Heart left ventricle (tissue), 16 donors: ENCODE results near the gene NACC2. TPM values are rescaled to one million over a fixed set of nuclear protein-coding genes. Genes with fewer than 3 reads are reported as not detected.

ENCODE experiments used
- ATAC-seq, 4 donors: fragments of 200-7000 bp; cut with Tn5 transposase; one replicate each; pipeline ENCODE4 v1.9.1; 2020 to 2022; ENCODE audit warnings: moderate library complexity in 4 of 4, mild to moderate bottlenecking in 3 of 4, moderate number of reproducible peaks in 1 of 4
- DNase-seq, 5 donors: peaks; one replicate each; pipeline ENCODE4 v3.0.0-alpha.2; 2020
- H3K27ac ChIP-seq, 12 donors: fragments of 200-600 bp; sonication (generic) in 4 of 12; one replicate each; pipeline versions ENCODE4 v1.5.0 to v1.8.0; 2016 to 2022; ENCODE audit warnings: mild to moderate bottlenecking in 2 of 12
- H3K27me3 ChIP-seq, 9 donors: fragments of 200-600 bp; sonication (generic) in 2 of 9; one replicate each; pipeline versions ENCODE4 v1.5.1 to v1.8.0; 2016 to 2022; ENCODE audit warnings: mild to moderate bottlenecking in 3 of 9
- H3K36me3 ChIP-seq, 9 donors: fragments of 200-600 bp; sonication (generic) in 2 of 9; one replicate each; pipeline versions ENCODE4 v1.5.0 to v1.8.0; 2018 to 2022; ENCODE audit warnings: mild to moderate bottlenecking in 2 of 9
- H3K4me1 ChIP-seq, 12 donors: fragments of 200-600 bp; sonication (generic) in 4 of 12; one replicate each; pipeline versions ENCODE4 v1.5.0 to v1.8.0; 2016 to 2022; ENCODE audit warnings: mild to moderate bottlenecking in 3 of 12
- H3K4me3 ChIP-seq, 12 donors: fragments of 200-600 bp; sonication (generic) in 4 of 12; one replicate each; pipeline versions ENCODE4 v1.5.0 to v1.8.0; 2017 to 2022; ENCODE audit warnings: mild to moderate bottlenecking in 9 of 12, moderate library complexity in 4 of 12
- H3K9me3 ChIP-seq, 12 donors: fragments of 200-600 bp; sonication (generic) in 4 of 12; one replicate each; pipeline versions ENCODE4 v1.5.0 to v1.8.0; 2016 to 2022; ENCODE audit warnings: mild to moderate bottlenecking in 1 of 12
- POLR2A ChIP-seq, 2 donors: fragments of 450-650 bp; IDR thresholded peaks; one replicate each; pipeline ENCODE4 v1.6.1; 2017; ENCODE audit warnings: antibody characterized with exemption in 2 of 2, mild to moderate bottlenecking in 2 of 2, moderate library complexity in 2 of 2
- WGBS, 4 donors: extraction: QIAGEN DNeasy Blood & Tissue Kit in 2 of 4; methylation state at CpG; one replicate each; pipeline versions ENCODE4 v1.1.5 to v1.1.7; 2013 to 2018; 5-methylcytosine and 5-hydroxymethylcytosine counted together
- intact Hi-C, 10 donors: fragments of 100-400 bp; cut with DNase I; formaldehyde crosslinking; loops; one replicate each; pipeline versions ENCODE4 v1.11.1 to v1.14.2; 2022
- polyA plus RNA-seq, 2 donors: library from polyadenylated mRNA; stranded (reverse); fragments of 200-250 nt; gene quantifications; one replicate each; pipeline ENCODE4 v1.2.3, GENCODE V29; 2013
- total RNA-seq, 9 donors: library from RNA; depleted of rRNA in 2 of 9; stranded (reverse); fragments of >200 nt in 2 of 9; fragmentation: NEBNext Ultra II Directional in 3 of 9; extraction: Animal tissue kit (Norgen Biotek cat#: 25700) in 3 of 9; gene quantifications; one replicate each; pipeline versions ENCODE4 v1.1.0 to v1.2.4, GENCODE V29; 2016 to 2023
- TF ChIP-seq, protein P1 (sequence below), 12 donors: fragments of 200-600 bp; sonication (generic) in 4 of 12; IDR thresholded peaks; one replicate each; pipeline versions ENCODE4 v1.5.0 to v1.8.0; 2018 to 2022; ENCODE audit warnings: antibody characterized with exemption in 12 of 12, mild to moderate bottlenecking in 5 of 12
- donor health status: ischemic (EF 13 %, LVEDD 7.1; RV severe dilation, severe dysfunction).
- donor health status: healthy with polysubstance abuse.
- donor health status: DM: no; HTN: yes; CAD: no.
- donor health status: DM: no; HTN: no; CAD: no.
- donor health status: ischemic (EF 25% LVEDD 6.9; RV normal size, moderate dysfunction).
- donor health status: ischemic (EF 25% LVEDD 5.7; RV mildly dilated, moderate dysfunction).
- donor health status: healthy.
- donor health status: DM: yes; HTN: yes; CAD: no.
- donor health status: ischemic (EF 35%, LVEDD 5.7; RV mildly dilated, moderate dysfunction).
- donor health status: nonischemic (EF 11% LVEDD 7.7; RV severe dilation, severe dysfunction).
- donor health status: DM: yes; HTN: yes; CAD: no.
- donor health status: PGD.
- donor health status: ischemic (EF 29% LVEDD 5.4; RV normal size, mild dysfunction).
- donor health status: nonischemic (EF 23%, LVEDD 6.1; RV moderate dilation, normal function).

The NACC2 gene
- total and polyA plus RNA-seq, 11 donors, result 17.9 to 66.5 (median 47.4) TPM

GRCh38 chr9:136023410-136024225, 71.5 kb downstream of the NACC2 start:
- intact Hi-C loops, result no loop called here

GRCh38 chr9:136022731-136023409, 72.2 kb downstream of the NACC2 start:
- peak in 2 of 5 donors; percentile 20 to 62 for DNase-seq
- WGBS, 4 donors, result 93 to 96% (median 94%) methylated on average over 21 to 22 of the region's 22 CpGs
- TF ChIP-seq POLR2A (IDR thresholded peaks at IDR 0.05), result no peak
- TF ChIP-seq, protein P1, sequence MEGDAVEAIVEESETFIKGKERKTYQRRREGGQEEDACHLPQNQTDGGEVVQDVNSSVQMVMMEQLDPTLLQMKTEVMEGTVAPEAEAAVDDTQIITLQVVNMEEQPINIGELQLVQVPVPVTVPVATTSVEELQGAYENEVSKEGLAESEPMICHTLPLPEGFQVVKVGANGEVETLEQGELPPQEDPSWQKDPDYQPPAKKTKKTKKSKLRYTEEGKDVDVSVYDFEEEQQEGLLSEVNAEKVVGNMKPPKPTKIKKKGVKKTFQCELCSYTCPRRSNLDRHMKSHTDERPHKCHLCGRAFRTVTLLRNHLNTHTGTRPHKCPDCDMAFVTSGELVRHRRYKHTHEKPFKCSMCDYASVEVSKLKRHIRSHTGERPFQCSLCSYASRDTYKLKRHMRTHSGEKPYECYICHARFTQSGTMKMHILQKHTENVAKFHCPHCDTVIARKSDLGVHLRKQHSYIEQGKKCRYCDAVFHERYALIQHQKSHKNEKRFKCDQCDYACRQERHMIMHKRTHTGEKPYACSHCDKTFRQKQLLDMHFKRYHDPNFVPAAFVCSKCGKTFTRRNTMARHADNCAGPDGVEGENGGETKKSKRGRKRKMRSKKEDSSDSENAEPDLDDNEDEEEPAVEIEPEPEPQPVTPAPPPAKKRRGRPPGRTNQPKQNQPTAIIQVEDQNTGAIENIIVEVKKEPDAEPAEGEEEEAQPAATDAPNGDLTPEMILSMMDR (IDR thresholded peaks at IDR 0.05), result no peak
- H3K36me3 ChIP-seq, result peaks cover 0 to 6% (median 0%) of the 10 kb centered on the region in 9 donors
- H3K27me3 ChIP-seq, result no peaks in the 10 kb centered on the region
- no peaks in the 10 kb centered on the region for H3K9me3 ChIP-seq
- H3K4me1 ChIP-seq, result peaks cover 0 to 37% (median 17%) of the 10 kb centered on the region in 12 donors
- no peak overlapping the region for H3K4me3 ChIP-seq
- H3K27ac ChIP-seq, result peak overlapping the region in 3 of 12 donors; percentile 24 to 40 (median 34)
- intact Hi-C loops, result no loop called here
- no peak for ATAC-seq

More at GRCh38 chr9:136023410-136024225, 71.5 kb downstream of the NACC2 start:
- peaks cover 0 to 37% (median 17%) of the 10 kb centered on the region in 12 donors for H3K4me1 ChIP-seq
- H3K9me3 ChIP-seq, result no peaks in the 10 kb centered on the region
- no peaks in the 10 kb centered on the region for H3K27me3 ChIP-seq
- DNase-seq (peak; percentile 77 to 87 (median 78)), ATAC-seq (peak; percentile 77 to 85 (median 78))
- no peak overlapping the region for H3K4me3 ChIP-seq
- TF ChIP-seq POLR2A (IDR thresholded peaks at IDR 0.05), result no peak
- TF ChIP-seq, protein P1 (IDR thresholded peaks at IDR 0.05), result no peak
- peak overlapping the region in 7 of 12 donors; percentile 24 to 50 (median 39) for H3K27ac ChIP-seq
- 33 to 39% (median 37%) methylated on average over 16 of the region's 16 CpGs for WGBS, 4 donors
- H3K36me3 ChIP-seq, result peaks cover 0 to 9% (median 0%) of the 10 kb centered on the region in 9 donors

GRCh38 chr9:136021872-136022681, 73.0 kb downstream of the NACC2 start:
- Histone ChIP-seq H3K4me3 (no peak overlapping the region), H3K27me3 (no peaks in the 10 kb centered on the region), H3K4me1 (peaks cover 0 to 37% (median 16%) of the 10 kb centered on the region in 12 donors), H3K27ac (no peak overlapping the region), H3K36me3 (peaks cover 0 to 6% (median 0%) of the 10 kb centered on the region in 9 donors), H3K9me3 (no peaks in the 10 kb centered on the region)
- 79 to 90% (median 85%) methylated on average over 9 to 19 of the region's 19 CpGs for WGBS, 4 donors
- TF ChIP-seq, protein P1 (IDR thresholded peaks at IDR 0.05), result peak in 2 of 12 donors; percentile 6 to 23
- TF ChIP-seq POLR2A (IDR thresholded peaks at IDR 0.05), result no peak
- DNase-seq (peak in 2 of 5 donors; percentile 42 to 47), ATAC-seq (peak; percentile 17 to 48 (median 26))
- intact Hi-C loops, result no loop called here
